Occipital lobe (tissue), 2 donors: ENCODE data around the gene CRB3. TPM values are rescaled to one million over a fixed set of nuclear protein-coding genes. Genes with fewer than 3 reads are reported as not detected.

Experiments
- small RNA-seq: library from RNA; depleted of rRNA; stranded (forward); fragments of <200 nt; gene quantifications from one replicate; pipeline ENCODE3, GENCODE V24; 2014
- total RNA-seq: library from RNA; depleted of rRNA; stranded (reverse); fragments of >200 nt; gene quantifications from one replicate; pipeline ENCODE4 v1.2.3, GENCODE V29; 2014

CRB3 gene
- total RNA-seq, 1 donor from 2014 or later = not detected

Small RNAs within 50 kb of the gene (small RNA-seq; reads per million reads assigned to genes)
- not detected for gene AC010503.2

Other genes starting within 250 kb of the CRB3 start
- gene MLLT1, start 184.3 kb upstream of the CRB3 start, total RNA-seq = 8.6 TPM
- not detected for gene ACER1, start 130.7 kb upstream of the CRB3 start, total RNA-seq
- 28.2 TPM for gene CLPP, start 102.7 kb upstream of the CRB3 start, total RNA-seq
- gene ALKBH7, start 91.5 kb upstream of the CRB3 start, total RNA-seq = 21.2 TPM
- 3.6 TPM for gene PSPN, start 88.3 kb upstream of the CRB3 start, total RNA-seq
- gene GTF2F1, start 71.1 kb upstream of the CRB3 start, total RNA-seq = 36.0 TPM
- gene KHSRP, start 39.5 kb upstream of the CRB3 start, total RNA-seq = 73.6 TPM
- gene SLC25A41, start 30.5 kb upstream of the CRB3 start, total RNA-seq = 1.6 TPM
- gene SLC25A23, start 4.5 kb upstream of the CRB3 start, total RNA-seq = 42.6 TPM
- not detected for gene DENND1C, start 17.5 kb downstream of the CRB3 start, total RNA-seq
- gene TUBB4A, start 38.0 kb downstream of the CRB3 start, total RNA-seq = 135 TPM
- gene TNFSF9, start 66.8 kb downstream of the CRB3 start, total RNA-seq = 2.2 TPM
- not detected for gene CD70, start 126.9 kb downstream of the CRB3 start, total RNA-seq
- not detected for gene TNFSF14, start 205.9 kb downstream of the CRB3 start, total RNA-seq